Smooth muscle cell (in vitro differentiated cells): ENCODE results near the gene CCSER2. TPM values are rescaled to one million over a fixed set of nuclear protein-coding genes. Genes with fewer than 3 reads are reported as not detected.
"Not testable (repeated sequence)": the region's sequence is repeated elsewhere in the genome, so short reads cannot be mapped to it uniquely, and the experiment has no call there.

Experiments
- DNase-seq: peaks from one replicate; lab custom pipeline; 2025; ENCODE audit not compliant: unreplicated experiment; lab: John Stamatoyannopoulos, UW
- H2AFZ ChIP-seq: fragments of 200-600 bp; sonication (generic); 2 replicates; pipeline ENCODE4 v1.6.0; 2016; ENCODE audit warnings: antibody characterized with exemption, low read depth, mild to moderate bottlenecking
- H3F3A ChIP-seq: fragments of 200-600 bp; sonication (generic); 2 replicates; pipeline ENCODE4 v1.6.0; 2017; ENCODE audit warnings: antibody characterized with exemption, low read depth
- H3K27ac ChIP-seq: fragments of 200-600 bp; sonication (generic); 2 replicates; pipeline ENCODE4 v1.5.1; 2016; ENCODE audit warnings: low read depth, mild to moderate bottlenecking
- H3K27me3 ChIP-seq: fragments of 200-600 bp; sonication (generic); 2 replicates; pipeline ENCODE4 v1.6.1; 2016; ENCODE audit warnings: low read depth, mild to moderate bottlenecking
- H3K36me3 ChIP-seq: fragments of 200-600 bp; sonication (generic); 2 replicates; pipeline ENCODE4 v1.5.1; 2016; ENCODE audit warnings: low read depth
- H3K4me1 ChIP-seq: fragments of 200-600 bp; sonication (generic); 2 replicates; pipeline ENCODE4 v1.5.1; 2016; ENCODE audit warnings: low read depth
- H3K4me2 ChIP-seq: fragments of 200-600 bp; sonication (generic); 2 replicates; pipeline ENCODE4 v1.6.0; 2016; ENCODE audit warnings: mild to moderate bottlenecking
- H3K4me3 ChIP-seq: fragments of 200-600 bp; sonication (generic); 2 replicates; pipeline ENCODE4 v1.5.1; 2016; ENCODE audit warnings: mild to moderate bottlenecking
- H3K79me2 ChIP-seq: fragments of 200-600 bp; sonication (generic); 2 replicates; pipeline ENCODE4 v1.6.0; 2016; ENCODE audit warnings: low read depth, mild to moderate bottlenecking
- H3K9ac ChIP-seq: fragments of 200-600 bp; sonication (generic); 2 replicates; pipeline ENCODE4 v1.6.0; 2016; ENCODE audit warnings: low read depth
- H3K9me3 ChIP-seq: fragments of 200-600 bp; sonication (generic); replicated peaks from 2 replicates; pipeline ENCODE4 v1.5.1; 2016; ENCODE audit warnings: low read depth
- H4K20me1 ChIP-seq: fragments of 200-600 bp; sonication (generic); 2 replicates; pipeline ENCODE4 v1.6.0; 2016; ENCODE audit warnings: low read depth
- CTCF ChIP-seq: fragments of 200-600 bp; sonication (generic); IDR thresholded peaks from 2 replicates; pipeline ENCODE4 v1.5.1; 2017; ENCODE audit warnings: borderline replicate concordance, mild to moderate bottlenecking, antibody characterized with exemption; ENCODE audit not compliant: insufficient read depth, poor library complexity, severe bottlenecking
- WGBS: methylation state at CpG from one replicate; pipeline ENCODE4 v1.1.7; 2016; ENCODE audit warnings: low lambda C conversion rate; 5-methylcytosine and 5-hydroxymethylcytosine counted together
- polyA plus RNA-seq: library from polyadenylated mRNA; unstranded; fragments of >200 nt; fragmentation: Nextera tagmentation; extraction: Ambion mirVana; gene quantifications from 2 replicates; pipeline ENCODE4 v1.2.1, GENCODE V29; 2016
- total RNA-seq: library from RNA; depleted of rRNA; stranded (reverse); fragments of >200 nt; gene quantifications from 2 replicates; pipeline ENCODE4 v1.2.3, GENCODE V29; 2014

CCSER2 gene
- total and polyA plus RNA-seq, 2 experiments from 2014 or later, result 32.8 to 42.1 TPM

DNA sequence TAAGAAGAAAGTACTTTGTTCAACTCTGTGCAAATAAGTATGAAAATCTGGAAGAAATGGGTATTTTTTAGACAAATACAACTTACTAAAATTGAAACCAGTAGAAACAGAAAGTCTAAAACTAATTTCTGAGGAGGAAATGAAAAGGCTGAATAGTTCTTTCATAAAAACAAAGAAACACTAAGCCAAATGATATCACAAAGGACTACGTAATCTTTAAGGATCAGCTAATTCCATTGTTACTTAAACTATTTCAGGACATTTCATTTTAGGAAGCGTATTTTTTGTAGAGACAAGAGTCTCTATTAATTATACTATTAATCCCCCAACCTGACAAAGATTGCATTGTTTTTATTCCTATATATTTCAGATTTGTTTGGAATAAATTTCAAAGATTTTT, 11.2 kb upstream of the CCSER2 start:
- no peak overlapping the region for H3K9ac ChIP-seq
- no peak for TF ChIP-seq CTCF
- no peaks in the 10 kb centered on the region for H3K9me3 ChIP-seq
- no peaks in the 10 kb centered on the region for H3K27me3 ChIP-seq
- H3F3A ChIP-seq, result no peaks in the 10 kb centered on the region
- H3K79me2 ChIP-seq, result no peaks in the 10 kb centered on the region
- no peak overlapping the region for H3K4me2 ChIP-seq
- no peak for DNase-seq
- no peak overlapping the region for H3K27ac ChIP-seq
- H3K4me3 ChIP-seq, result no peak overlapping the region
- H4K20me1 ChIP-seq, result no peaks in the 10 kb centered on the region
- H3K36me3 ChIP-seq, result no peaks in the 10 kb centered on the region
- no peaks in the 10 kb centered on the region for H3K4me1 ChIP-seq
- 92% methylated on average over 2 of the region's 2 CpGs for WGBS
- H2AFZ ChIP-seq, result no peak overlapping the region

- Histone ChIP-seq H3K4me2 (no peak overlapping the region), H3K27ac (no peak overlapping the region), H3F3A (no peaks in the 10 kb centered on the region), H3K79me2 (no peaks in the 10 kb centered on the region), H3K36me3 (no peaks in the 10 kb centered on the region), H2AFZ (no peak overlapping the region), H4K20me1 (no peaks in the 10 kb centered on the region), H3K27me3 (no peaks in the 10 kb centered on the region), H3K4me3 (no peak overlapping the region), H3K9ac (no peak overlapping the region), H3K4me1 (no peaks in the 10 kb centered on the region), H3K9me3 (no peaks in the 10 kb centered on the region)
- no peak for DNase-seq
- no peak for TF ChIP-seq CTCF
Observed at GRCh38 chr10:84321902-84322301, 6.5 kb upstream of the CCSER2 start.

DNA sequence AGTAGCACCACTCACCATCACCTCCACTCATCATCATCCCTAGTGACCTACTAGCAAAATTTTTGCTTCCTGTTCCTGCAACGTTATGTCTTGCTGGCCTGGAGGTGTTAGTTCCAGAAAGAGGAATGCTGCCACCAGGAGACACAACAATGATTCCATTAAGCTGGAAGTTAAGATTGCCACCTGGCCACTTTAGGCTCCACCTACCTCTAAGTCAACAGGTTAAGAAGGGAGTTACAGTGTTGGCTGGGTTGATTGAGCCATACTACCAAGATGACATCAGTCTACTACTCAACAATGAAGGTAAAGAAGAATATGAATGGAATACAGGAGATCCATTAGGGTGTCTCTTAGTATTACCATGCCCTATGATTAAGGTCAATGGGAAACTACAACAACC, 4.8 kb upstream of the CCSER2 start:
- not testable (repeated sequence) for H3F3A ChIP-seq, H3K79me2 ChIP-seq, H3K36me3 ChIP-seq, H3K9ac ChIP-seq, H3K9me3 ChIP-seq, H3K4me2 ChIP-seq, H3K4me3 ChIP-seq, DNase-seq, H3K27me3 ChIP-seq, H4K20me1 ChIP-seq, H3K4me1 ChIP-seq, H2AFZ ChIP-seq, H3K27ac ChIP-seq
- 63% methylated on average over 1 of the region's 1 CpG for WGBS

- not testable (repeated sequence) for DNase-seq, H2AFZ ChIP-seq, H3F3A ChIP-seq, H3K36me3 ChIP-seq, H3K27me3 ChIP-seq, H3K9me3 ChIP-seq, H3K9ac ChIP-seq, H3K4me3 ChIP-seq, H3K4me2 ChIP-seq
- 83% methylated on average over 9 of the region's 9 CpGs for WGBS
- H3K27ac ChIP-seq, result peak overlapping the region; percentile 77
- peaks cover 31% of the 10 kb centered on the region for H3K79me2 ChIP-seq
- peaks cover 23% of the 10 kb centered on the region for H3K4me1 ChIP-seq
- H4K20me1 ChIP-seq, result peaks cover 28% of the 10 kb centered on the region
Observed at GRCh38 chr10:84326995-84327394, 1.4 kb upstream of the CCSER2 start.

GRCh38 chr10:84329196-84329611, 815 bp downstream of the CCSER2 start:
- no peak for DNase-seq
- Histone ChIP-seq H2AFZ (peak overlapping the region; percentile 74), H3K9ac (peak overlapping the region; percentile 94), H3K4me2 (peak overlapping the region; percentile 85), H3K4me3 (peak overlapping the region; percentile 72), H3K27ac (peak overlapping the region; percentile 79), H3K27me3 (no peaks in the 10 kb centered on the region), H3K4me1 (peaks cover 23% of the 10 kb centered on the region), H3K79me2 (peaks cover 53% of the 10 kb centered on the region), H3F3A (peaks cover 8% of the 10 kb centered on the region), H4K20me1 (peaks cover 49% of the 10 kb centered on the region), H3K9me3 (no peaks in the 10 kb centered on the region), H3K36me3 (no peaks in the 10 kb centered on the region)
- WGBS, result 1% methylated on average over 6 of the region's 6 CpGs
- no peak for TF ChIP-seq CTCF
